Fibroblast of lung (primary cell): ENCODE data around the gene CSPG4. TPM values are rescaled to one million over a fixed set of nuclear protein-coding genes. Genes with fewer than 3 reads are reported as not detected.

ENCODE experiments used
- DNase-seq, 2 donors: peaks; one replicate each; pipeline versions ENCODE4 v3.0.0 to v3.0.0-alpha.2; 2010; ENCODE audit warnings: low read depth in 2 of 2
- H2AFZ ChIP-seq: 2 replicates; pipeline ENCODE4 v1.5.1; 2012; ENCODE audit warnings: low read length, control low read depth, inconsistent platforms
- H3K27ac ChIP-seq: 2 replicates; pipeline ENCODE4 v1.5.1; 2011; ENCODE audit warnings: low read length, control low read depth; ENCODE audit not compliant: insufficient read depth
- H3K27me3 ChIP-seq: 2 replicates; pipeline ENCODE4 v1.5.1; 2011; ENCODE audit warnings: mild to moderate bottlenecking, low read length; ENCODE audit not compliant: control insufficient read depth, insufficient read depth
- H3K36me3 ChIP-seq: 2 replicates; pipeline ENCODE4 v1.5.1; 2011; ENCODE audit warnings: low read length; ENCODE audit not compliant: control insufficient read depth, insufficient read depth
- H3K4me1 ChIP-seq: 2 replicates; pipeline ENCODE4 v1.5.1; 2011; ENCODE audit warnings: low read length; ENCODE audit not compliant: control insufficient read depth, insufficient read depth; ENCODE audit errors: extremely low read depth
- H3K4me2 ChIP-seq: 2 replicates; pipeline ENCODE4 v1.5.1; 2011; ENCODE audit warnings: low read length, control low read depth; ENCODE audit not compliant: insufficient read depth; ENCODE audit errors: extremely low read depth
- H3K4me3 ChIP-seq, 4 experiments: fragments of 200-600 bp in 1 of 4; sonication (generic) in 1 of 4; replicated peaks in 1 of 4; 2 replicates each; pipeline ENCODE4 v1.5.1; 2011 to 2016; ENCODE audit warnings: low read length in 4 of 4, low read depth in 3 of 4, mild to moderate bottlenecking in 3 of 4, control low read depth in 2 of 4, inconsistent platforms in 1 of 4, mixed read lengths in 1 of 4; ENCODE audit not compliant: insufficient read depth in 1 of 4; ENCODE audit errors: control extremely low read depth in 1 of 4
- H3K79me2 ChIP-seq: 2 replicates; pipeline ENCODE4 v1.5.1; 2012; ENCODE audit warnings: mild to moderate bottlenecking, low read length, inconsistent platforms; ENCODE audit not compliant: control insufficient read depth, insufficient read depth
- H3K9ac ChIP-seq: 2 replicates; pipeline ENCODE4 v1.5.1; 2011; ENCODE audit warnings: mild to moderate bottlenecking, low read length, control low read depth; ENCODE audit not compliant: insufficient read depth
- H3K9me3 ChIP-seq: 2 replicates; pipeline ENCODE4 v1.5.1; 2012; ENCODE audit warnings: low read depth, low read length; ENCODE audit not compliant: control insufficient read depth, insufficient read depth
- H4K20me1 ChIP-seq: 2 replicates; pipeline ENCODE4 v1.5.1; 2011; ENCODE audit warnings: low read length; ENCODE audit not compliant: control insufficient read depth, insufficient read depth; ENCODE audit errors: extremely low read depth
- CTCF ChIP-seq, 2 donors: IDR thresholded peaks in 1 of 2; conservative IDR thresholded peaks in 1 of 2; 1 replicate in 1 of 2; 2 replicates in 1 of 2; pipeline ENCODE4 v1.5.1; 2011 to 2012; ENCODE audit warnings: low read length in 2 of 2, control low read depth in 1 of 2, inconsistent platforms in 1 of 2, low read depth in 1 of 2, mild to moderate bottlenecking in 1 of 2
- EZH2 ChIP-seq: IDR thresholded peaks from 2 replicates; pipeline ENCODE4 v1.5.1; 2012; ENCODE audit warnings: low read length, control low read depth, mild to moderate bottlenecking; ENCODE audit errors: missing control alignments
- polyA plus RNA-seq, 2 donors: library from polyadenylated mRNA; depleted of rRNA in 1 of 2; stranded (reverse) in 1 of 2; unstranded in 1 of 2; fragments of >200 nt; gene quantifications; 2 replicates each; pipeline ENCODE4 v1.2.1, GENCODE V29; 2011 to 2012; ENCODE audit warnings: missing spikeins in 1 of 2
- total RNA-seq: library from RNA; depleted of rRNA; stranded (reverse); fragments of >200 nt; gene quantifications from 2 replicates; pipeline ENCODE4 v1.2.1, GENCODE V29; 2014

CSPG4 gene
- total and polyA plus RNA-seq, 2 donors (not counting 1 experiment from before 2014, with no cell fraction given) = 23.1 to 109 TPM

GRCh38 chr15:75666823-75667501, 45.7 kb downstream of the CSPG4 start:
- H3K4me2 ChIP-seq = peak overlapping the region; percentile 21
- H3K79me2 ChIP-seq = peaks cover 1% of the 10 kb centered on the region
- H2AFZ ChIP-seq = no peak overlapping the region
- no peak overlapping the region for H3K4me3 ChIP-seq
- H3K9me3 ChIP-seq = no peaks in the 10 kb centered on the region
- peak overlapping the region; percentile 98 for H3K27ac ChIP-seq
- DNase-seq = peak; percentile 95 to 99
- H3K4me1 ChIP-seq = peaks cover 28% of the 10 kb centered on the region
- no peaks in the 10 kb centered on the region for H4K20me1 ChIP-seq
- peak overlapping the region; percentile 68 for H3K9ac ChIP-seq
- H3K27me3 ChIP-seq = no peaks in the 10 kb centered on the region
- TF ChIP-seq CTCF (conservative IDR thresholded peaks at IDR 0.05 in 1 of 2, IDR thresholded peaks at IDR 0.05 in 1 of 2; ENCODE audit: low read depth in 1 of 2, low read length in 2 of 2) (no peak), EZH2 (no peak)
- peaks cover 3% of the 10 kb centered on the region for H3K36me3 ChIP-seq

GRCh38 chr15:75663931-75664421, 48.7 kb downstream of the CSPG4 start:
- TF ChIP-seq CTCF (conservative IDR thresholded peaks at IDR 0.05 in 1 of 2, IDR thresholded peaks at IDR 0.05 in 1 of 2; ENCODE audit: low read depth in 1 of 2, low read length in 2 of 2) (no peak), EZH2 (no peak)
- H3K4me2 ChIP-seq = no peak overlapping the region
- H3K4me3 ChIP-seq = no peak overlapping the region
- H2AFZ ChIP-seq = no peak overlapping the region
- H3K27ac ChIP-seq = no peak overlapping the region
- H3K9ac ChIP-seq = no peak overlapping the region
- H4K20me1 ChIP-seq = no peaks in the 10 kb centered on the region
- no peak for DNase-seq
- H3K9me3 ChIP-seq = no peaks in the 10 kb centered on the region
- H3K79me2 ChIP-seq = peaks cover 3% of the 10 kb centered on the region
- H3K4me1 ChIP-seq = peaks cover 47% of the 10 kb centered on the region
- no peaks in the 10 kb centered on the region for H3K27me3 ChIP-seq
- H3K36me3 ChIP-seq = peaks cover 12% of the 10 kb centered on the region

- Histone ChIP-seq H3K9ac (no peak overlapping the region), H3K4me1 (peaks cover 45% of the 10 kb centered on the region), H3K4me2 (no peak overlapping the region), H3K9me3 (no peaks in the 10 kb centered on the region), H2AFZ (no peak overlapping the region), H3K27me3 (no peaks in the 10 kb centered on the region), H3K79me2 (peaks cover 9% of the 10 kb centered on the region), H4K20me1 (no peaks in the 10 kb centered on the region), H3K36me3 (peaks cover 14% of the 10 kb centered on the region), H3K4me3 (no peak overlapping the region), H3K27ac (no peak overlapping the region)
- TF ChIP-seq CTCF (conservative IDR thresholded peaks at IDR 0.05 in 1 of 2, IDR thresholded peaks at IDR 0.05 in 1 of 2; ENCODE audit: low read depth in 1 of 2, low read length in 2 of 2) (no peak), EZH2 (no peak)
- DNase-seq = no peak
Observed at GRCh38 chr15:75662823-75663519, 49.7 kb downstream of the CSPG4 start.
